Fibroblast of pulmonary artery (primary cell): ENCODE measurements around the gene CACNA1B.

Experiments
- DNase-seq: peaks from one replicate; pipeline ENCODE4 v3.0.0-alpha.2; 2010; ENCODE audit warnings: low read depth
- H3K4me3 ChIP-seq: replicated peaks from 2 replicates; pipeline ENCODE4 v1.5.1; 2011; ENCODE audit warnings: low read depth, mild to moderate bottlenecking, control low read depth, low read length, moderate library complexity
- CTCF ChIP-seq: IDR thresholded peaks from 2 replicates; pipeline ENCODE4 v1.5.1; 2011; ENCODE audit warnings: mild to moderate bottlenecking, control low read depth, low read length, inconsistent platforms; ENCODE audit errors: missing control alignments

CACNA1B gene

GRCh38 chr9:137972355-137972987, 94.9 kb downstream of the CACNA1B start:
- H3K4me3 ChIP-seq, result no peak overlapping the region
- no peak for DNase-seq
- no peak for TF ChIP-seq CTCF

- no peak for TF ChIP-seq CTCF
- H3K4me3 ChIP-seq, result no peak overlapping the region
- no peak for DNase-seq
These were observed 95.4 kb downstream of the CACNA1B start for GRCh38 chr9:137972988-137973470.

GRCh38 chr9:137973829-137974416, 96.3 kb downstream of the CACNA1B start:
- TF ChIP-seq CTCF, result no peak
- DNase-seq, result no peak
- H3K4me3 ChIP-seq, result no peak overlapping the region

GRCh38 chr9:137974746-137975526, 97.4 kb downstream of the CACNA1B start:
- no peak for TF ChIP-seq CTCF
- no peak overlapping the region for H3K4me3 ChIP-seq
- no peak for DNase-seq

- no peak for DNase-seq
- no peak overlapping the region for H3K4me3 ChIP-seq
- TF ChIP-seq CTCF, result no peak
These were observed 97.9 kb downstream of the CACNA1B start for GRCh38 chr9:137975527-137975913.

- no peak for TF ChIP-seq CTCF
- no peak for DNase-seq
- H3K4me3 ChIP-seq, result no peak overlapping the region
These were observed 98.5 kb downstream of the CACNA1B start for GRCh38 chr9:137975936-137976565.
